SK-N-SH (cell line): ENCODE results near the gene PTPN14. TPM values are rescaled to one million over a fixed set of nuclear protein-coding genes. Genes with fewer than 3 reads are reported as not detected.

Experiments used
- CTCF ChIA-PET: fragments of 300-600, 350-600 bp; formaldehyde crosslinking; extraction: SDS; loops from one replicate; lab custom pipeline; 2021; lab: Yijun Ruan, JAX
- POLR2A ChIA-PET: fragments of 350-600 bp; sonication (Branson Sonifier 250); formaldehyde crosslinking; extraction: SDS; loops from one replicate; lab custom pipeline; 2020; ENCODE audit warnings: antibody characterized with exemption, inconsistent platforms; lab: Yijun Ruan, JAX
- DNase-seq: peaks from one replicate; pipeline ENCODE4 v3.0.0; 2012
- H2AFZ ChIP-seq: fragments of 200-600 bp; sonication (generic); 2 replicates; pipeline ENCODE4 v1.8.1; 2016; ENCODE audit warnings: antibody characterized with exemption, mild to moderate bottlenecking, low read depth
- H3F3A ChIP-seq: fragments of 200-600 bp; sonication (generic); replicated peaks from 2 replicates; pipeline ENCODE3; 2016; ENCODE audit warnings: antibody characterized with exemption, mild to moderate bottlenecking; ENCODE audit not compliant: insufficient read depth
- H3K27ac ChIP-seq, 2 experiments: fragments of 200-500 bp in 1 of 2; fragments of 200-600 bp in 1 of 2; sonication (Bioruptor generic) in 1 of 2; sonication (generic), shearing (Covaris generic) in 1 of 2; 2 replicates each; pipeline versions ENCODE4 v1.5.1 to v1.6.1; 2014 to 2016; ENCODE audit warnings: low read depth in 2 of 2, inconsistent platforms in 1 of 2, low read length in 1 of 2, mild to moderate bottlenecking in 1 of 2, mixed read lengths in 1 of 2
- H3K27me3 ChIP-seq: fragments of 200-600 bp; sonication (generic), shearing (Covaris generic); 2 replicates; pipeline ENCODE4 v1.6.1; 2016; ENCODE audit warnings: mixed run types; ENCODE audit not compliant: insufficient read depth
- H3K36me3 ChIP-seq, 2 experiments: fragments of 200-500 bp in 1 of 2; fragments of 200-600 bp in 1 of 2; sonication (Bioruptor generic) in 1 of 2; sonication (generic) in 1 of 2; replicated peaks in 1 of 2; 2 replicates each; pipeline versions ENCODE3 to v1.5.1; 2014 to 2016; ENCODE audit warnings: low read length in 1 of 2, mild to moderate bottlenecking in 1 of 2; ENCODE audit not compliant: insufficient read depth in 2 of 2, control insufficient read depth in 1 of 2
- H3K4me1 ChIP-seq, 2 experiments: fragments of 200-500 bp in 1 of 2; fragments of 200-600 bp in 1 of 2; sonication (Bioruptor generic) in 1 of 2; sonication (generic), shearing (Covaris generic) in 1 of 2; 2 replicates each; pipeline versions ENCODE4 v1.5.1 to v1.6.1; 2014 to 2016; ENCODE audit warnings: low read depth in 1 of 2, low read length in 1 of 2, mixed run types in 1 of 2; ENCODE audit not compliant: insufficient read depth in 2 of 2, control insufficient read depth in 1 of 2
- H3K4me2 ChIP-seq: fragments of 200-600 bp; sonication (generic), shearing (Covaris generic); 2 replicates; pipeline ENCODE4 v1.6.1; 2017; ENCODE audit warnings: mixed run types
- H3K4me3 ChIP-seq, 2 experiments: fragments of 200-500 bp in 1 of 2; fragments of 200-600 bp in 1 of 2; sonication (Bioruptor generic) in 1 of 2; sonication (generic), shearing (Covaris generic) in 1 of 2; 2 replicates each; pipeline versions ENCODE4 v1.5.1 to v1.8.1; 2014 to 2016; ENCODE audit warnings: low read depth in 2 of 2, inconsistent platforms in 1 of 2, low read length in 1 of 2, mild to moderate bottlenecking in 1 of 2, mixed read lengths in 1 of 2, moderate library complexity in 1 of 2
- H3K79me2 ChIP-seq: fragments of 200-600 bp; sonication (generic); 2 replicates; pipeline ENCODE4 v1.8.1; 2017; ENCODE audit warnings: mild to moderate bottlenecking; ENCODE audit not compliant: insufficient read depth
- H3K9ac ChIP-seq: fragments of 200-600 bp; sonication (generic); 2 replicates; pipeline ENCODE4 v1.6.1; 2017; ENCODE audit warnings: mixed run types
- H3K9me2 ChIP-seq: fragments of 200-600 bp; sonication (generic); 2 replicates; pipeline ENCODE4 v1.6.1; 2017; ENCODE audit warnings: mixed run types
- H3K9me3 ChIP-seq: fragments of 200-600 bp; sonication (generic); 2 replicates; pipeline ENCODE4 v1.6.1; 2017; ENCODE audit warnings: mixed run types, mild to moderate bottlenecking, moderate library complexity
- H4K20me1 ChIP-seq: fragments of 200-600 bp; sonication (generic); 2 replicates; pipeline ENCODE4 v1.6.1; 2017; ENCODE audit warnings: mild to moderate bottlenecking, mixed run types; ENCODE audit not compliant: insufficient read depth
- CHD2 ChIP-seq: fragments of 150-350 bp; IDR thresholded peaks from 2 replicates; pipeline ENCODE4 v1.6.1; 2018; ENCODE audit warnings: low read length; ENCODE audit not compliant: partially characterized antibody
- CTCF ChIP-seq: fragments of 200-600 bp; sonication (generic); IDR thresholded peaks from 2 replicates; pipeline ENCODE4 v1.6.1; 2017; ENCODE audit warnings: antibody characterized with exemption, mild to moderate bottlenecking, moderate library complexity
- ELF1 ChIP-seq: IDR thresholded peaks from 2 replicates; pipeline ENCODE4 v1.4.0; 2012
- EP300 ChIP-seq, 2 experiments: IDR thresholded peaks; 2 replicates each; pipeline versions ENCODE4 v1.4.0 to v1.6.1; 2012; ENCODE audit warnings: borderline replicate concordance in 1 of 2, low read depth in 1 of 2, low read length in 1 of 2
- FOSL2 ChIP-seq: IDR thresholded peaks from 2 replicates; pipeline ENCODE4 v1.4.0; 2012; ENCODE audit warnings: low read depth, mild to moderate bottlenecking, moderate library complexity, borderline replicate concordance
- FOXM1 ChIP-seq: IDR thresholded peaks from 2 replicates; pipeline ENCODE4 v1.4.0; 2012; ENCODE audit warnings: low read depth, mild to moderate bottlenecking
- GATA2 ChIP-seq: sonication (generic); formaldehyde crosslinking; IDR thresholded peaks from 2 replicates; pipeline ENCODE4 v1.5.0; 2020; ENCODE audit warnings: mild to moderate bottlenecking, missing genetic modification reagents
- IRF3 ChIP-seq: fragments of 150-350 bp; IDR thresholded peaks from 2 replicates; pipeline ENCODE4 v1.6.1; 2016; ENCODE audit warnings: mild to moderate bottlenecking, low read depth, low read length
- MEF2A ChIP-seq: IDR thresholded peaks from 2 replicates; pipeline ENCODE4 v1.4.0; 2012; ENCODE audit warnings: low read depth, borderline replicate concordance
- PBX3 ChIP-seq: IDR thresholded peaks from 2 replicates; pipeline ENCODE4; 2012
- POLR2AphosphoS5 ChIP-seq: IDR thresholded peaks from 2 replicates; pipeline ENCODE4 v1.6.1; 2012; ENCODE audit warnings: low read depth, low read length
- REST ChIP-seq: IDR thresholded peaks from 2 replicates; pipeline ENCODE4 v1.6.1; 2012; ENCODE audit warnings: mild to moderate bottlenecking, low read depth, low read length, moderate library complexity
- SIN3A ChIP-seq: IDR thresholded peaks from 2 replicates; pipeline ENCODE4 v1.6.1; 2012; ENCODE audit warnings: low read depth, mild to moderate bottlenecking, low read length, moderate library complexity, borderline replicate concordance
- SMC3 ChIP-seq: IDR thresholded peaks from 2 replicates; pipeline ENCODE4 v1.6.1; 2012; ENCODE audit warnings: low read depth, low read length, improper control_type of control experiment
- TAF1 ChIP-seq: IDR thresholded peaks from 2 replicates; pipeline ENCODE4 v1.6.1; 2012; ENCODE audit warnings: low read depth, mild to moderate bottlenecking, low read length, moderate library complexity, borderline replicate concordance
- TCF12 ChIP-seq: IDR thresholded peaks from 2 replicates; pipeline ENCODE4 v1.4.0; 2012
- USF1 ChIP-seq: IDR thresholded peaks from 2 replicates; pipeline ENCODE4 v1.4.0; 2012; ENCODE audit warnings: low read depth, borderline replicate concordance
- YY1 ChIP-seq: IDR thresholded peaks from 2 replicates; pipeline ENCODE4 v1.4.0; 2012; ENCODE audit warnings: low read depth, mild to moderate bottlenecking
- ZBTB33 ChIP-seq: IDR thresholded peaks from 2 replicates; pipeline ENCODE4 v1.4.0; 2012; ENCODE audit warnings: low read depth, borderline replicate concordance
- WGBS: methylation state at CpG from one replicate; pipeline ENCODE4 v1.1.6; 2017; ENCODE audit warnings: low lambda C conversion rate; 5-methylcytosine and 5-hydroxymethylcytosine counted together
- polyA plus RNA-seq, 3 experiments: library from polyadenylated mRNA; depleted of rRNA; stranded (reverse); fragments of >200 nt; gene quantifications; 2 replicates each; pipeline ENCODE4 v1.2.3, GENCODE V29; 2012

PTPN14 gene
- polyA plus RNA-seq, 1 of the 3 experiments (the other 2 are of a cell fraction) = 12.8 TPM

GRCh38 chr1:214524824-214525223, 26.6 kb downstream of the PTPN14 start (continued):
- TF ChIP-seq TAF1 = no peak
- no peak for TF ChIP-seq SMC3
- TF ChIP-seq ZBTB33 = no peak
- no peak for TF ChIP-seq FOXM1

GRCh38 chr1:214523124-214523824, 28.1 kb downstream of the PTPN14 start:
- no peaks in the 10 kb centered on the region for H3K9me2 ChIP-seq
- peaks cover 99% of the 10 kb centered on the region for H3K79me2 ChIP-seq
- no peaks in the 10 kb centered on the region for H3K36me3 ChIP-seq
- no peaks in the 10 kb centered on the region for H3K27me3 ChIP-seq
- H3K4me3 ChIP-seq = no peak overlapping the region
- H2AFZ ChIP-seq = no peak overlapping the region
- DNase-seq = no peak
- WGBS = 96% methylated on average over 8 of the region's 8 CpGs
- H3K27ac ChIP-seq = no peak overlapping the region
- H3K4me1 ChIP-seq = peaks cover 0 to 45% of the 10 kb centered on the region in 2 experiments; a peak in 3 of 4 replicates
- TF ChIP-seq YY1 (no peak), SIN3A (no peak), IRF3 (no peak), CTCF (no peak), TCF12 (no peak), CHD2 (no peak), PBX3 (no peak), POLR2AphosphoS5 (no peak), USF1 (no peak), MEF2A (no peak), TAF1 (no peak), GATA2 (CRISPR knock-in tag) (no peak), ELF1 (no peak), REST (no peak), FOXM1 (no peak), EP300 (IDR thresholded peaks at IDR 0.05; ENCODE audit: borderline replicate concordance in 1 of 2, low read depth in 1 of 2, low read length in 1 of 2) (no peak), FOSL2 (no peak)
- no peaks in the 10 kb centered on the region for H3K9me3 ChIP-seq
- CTCF ChIA-PET = no interaction called here
- H4K20me1 ChIP-seq = peaks cover 23% of the 10 kb centered on the region; the same call in 1 of the 2 replicates
- H3K4me2 ChIP-seq = no peak overlapping the region
- peaks cover 33% of the 10 kb centered on the region for H3F3A ChIP-seq
- POLR2A ChIA-PET = no interaction called here
- no peak overlapping the region for H3K9ac ChIP-seq
